ENCODE data around the gene KRTAP5-4. TPM values are rescaled to one million over a fixed set of nuclear protein-coding genes. Genes with fewer than 3 reads are reported as not detected.
"Not testable (repeated sequence)": the region's sequence is repeated elsewhere in the genome, so short reads cannot be mapped to it uniquely, and the experiment has no call there.

Gene KRTAP5-4
- total and polyA plus RNA-seq, 2 donors (not counting 1 experiment from before 2014, with no cell fraction given): not detected

DNA sequence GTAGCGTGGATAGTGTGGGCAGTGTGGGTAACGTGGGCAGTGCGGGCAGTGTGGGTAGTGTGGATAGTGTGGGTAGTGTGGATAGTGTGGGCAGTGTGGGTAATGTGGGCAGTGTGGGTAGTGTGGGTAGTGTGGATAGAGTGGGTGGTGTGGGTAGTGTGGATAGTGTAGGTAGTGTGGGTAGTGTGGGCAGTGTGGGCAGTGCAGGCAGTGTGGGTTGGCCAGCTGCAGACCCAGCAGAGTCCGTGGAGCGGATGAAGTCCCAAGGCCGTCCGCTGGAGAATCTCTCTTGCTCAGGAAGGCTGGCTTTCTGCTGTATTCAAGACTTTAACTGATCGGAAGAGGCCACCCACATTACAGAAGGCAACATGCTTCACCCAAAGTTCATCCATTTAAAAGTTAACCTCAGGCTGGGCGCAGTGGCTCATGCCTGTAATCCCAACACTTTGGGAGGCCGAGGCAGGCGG lies 49.0 kb upstream of the KRTAP5-4 start:
- Histone ChIP-seq H3K4me1 (ENCODE audit: control insufficient read depth in 2 of 2, insufficient read depth in 2 of 2, low read length in 2 of 2) (no peaks in the 10 kb centered on the region), H3K79me2 (ENCODE audit: control insufficient read depth, insufficient read depth, low read length) (no peaks in the 10 kb centered on the region), H3K36me3 (replicated peaks in 1 of 2; ENCODE audit: control extremely low read depth in 1 of 2, control insufficient read depth in 1 of 2, extremely low read depth in 1 of 2, insufficient read depth in 2 of 2, low read length in 1 of 2) (no peaks in the 10 kb centered on the region), H4K20me1 (ENCODE audit: control insufficient read depth, insufficient read depth, low read length, poor library complexity, severe bottlenecking) (no peaks in the 10 kb centered on the region), H3K4me2 (replicated peaks; ENCODE audit: low read depth, low read length, poor library complexity, severe bottlenecking) (no peak overlapping the region), H2AFZ (ENCODE audit: insufficient read depth, low read depth, low read length, poor library complexity, severe bottlenecking) (no peak overlapping the region), H3K27me3 (replicated peaks in 1 of 4; ENCODE audit: control extremely low read depth in 1 of 4, control insufficient read depth in 3 of 4, insufficient read depth in 4 of 4, low read length in 3 of 4) (peaks cover 0 to 16% (median 2%) of the 10 kb centered on the region in 4 experiments), H3K27ac (ENCODE audit: low read length in 2 of 2) (no peak overlapping the region), H3K9me3 (ENCODE audit: control extremely low read depth in 1 of 3, control insufficient read depth in 2 of 3, insufficient read depth in 1 of 3, low read length in 2 of 3) (peaks cover 0 to 9% (median 0%) of the 10 kb centered on the region in 3 donors), H3K9ac (ENCODE audit: low read length) (no peak overlapping the region), H3K4me3 (ENCODE audit: control extremely low read depth in 1 of 5, extremely low read depth in 1 of 5, insufficient read depth in 1 of 5, low read depth in 2 of 5, low read length in 4 of 5) (no peak overlapping the region)
- Mint-ChIP-seq H3K27me3 (peaks cover 38% of the 10 kb centered on the region), H3K9me3 (ENCODE audit: insufficient read depth) (no peaks in the 10 kb centered on the region), H3K4me1 (no peaks in the 10 kb centered on the region), H3K4me3 (no peak overlapping the region), H3K27ac (no peak overlapping the region)
- no peak for ATAC-seq (ENCODE audit: low read depth)
- TF ChIP-seq, protein P1, sequence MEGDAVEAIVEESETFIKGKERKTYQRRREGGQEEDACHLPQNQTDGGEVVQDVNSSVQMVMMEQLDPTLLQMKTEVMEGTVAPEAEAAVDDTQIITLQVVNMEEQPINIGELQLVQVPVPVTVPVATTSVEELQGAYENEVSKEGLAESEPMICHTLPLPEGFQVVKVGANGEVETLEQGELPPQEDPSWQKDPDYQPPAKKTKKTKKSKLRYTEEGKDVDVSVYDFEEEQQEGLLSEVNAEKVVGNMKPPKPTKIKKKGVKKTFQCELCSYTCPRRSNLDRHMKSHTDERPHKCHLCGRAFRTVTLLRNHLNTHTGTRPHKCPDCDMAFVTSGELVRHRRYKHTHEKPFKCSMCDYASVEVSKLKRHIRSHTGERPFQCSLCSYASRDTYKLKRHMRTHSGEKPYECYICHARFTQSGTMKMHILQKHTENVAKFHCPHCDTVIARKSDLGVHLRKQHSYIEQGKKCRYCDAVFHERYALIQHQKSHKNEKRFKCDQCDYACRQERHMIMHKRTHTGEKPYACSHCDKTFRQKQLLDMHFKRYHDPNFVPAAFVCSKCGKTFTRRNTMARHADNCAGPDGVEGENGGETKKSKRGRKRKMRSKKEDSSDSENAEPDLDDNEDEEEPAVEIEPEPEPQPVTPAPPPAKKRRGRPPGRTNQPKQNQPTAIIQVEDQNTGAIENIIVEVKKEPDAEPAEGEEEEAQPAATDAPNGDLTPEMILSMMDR (IDR thresholded peaks at IDR 0.05): no peak
- TF ChIP-seq EZH2 (IDR thresholded peaks at IDR 0.05; ENCODE audit: borderline replicate concordance, insufficient read depth, low read depth, low read length, poor library complexity, severe bottlenecking): no peak
- no peak for DNase-seq
- intact Hi-C loops (cut with micrococcal nuclease): no loop called here
- ChIA-PET POLR2A (no interaction called here), CTCF (no interaction called here)
- 87% methylated on average over 9 of the region's 11 CpGs for WGBS (ENCODE audit: insufficient coverage)

DNA sequence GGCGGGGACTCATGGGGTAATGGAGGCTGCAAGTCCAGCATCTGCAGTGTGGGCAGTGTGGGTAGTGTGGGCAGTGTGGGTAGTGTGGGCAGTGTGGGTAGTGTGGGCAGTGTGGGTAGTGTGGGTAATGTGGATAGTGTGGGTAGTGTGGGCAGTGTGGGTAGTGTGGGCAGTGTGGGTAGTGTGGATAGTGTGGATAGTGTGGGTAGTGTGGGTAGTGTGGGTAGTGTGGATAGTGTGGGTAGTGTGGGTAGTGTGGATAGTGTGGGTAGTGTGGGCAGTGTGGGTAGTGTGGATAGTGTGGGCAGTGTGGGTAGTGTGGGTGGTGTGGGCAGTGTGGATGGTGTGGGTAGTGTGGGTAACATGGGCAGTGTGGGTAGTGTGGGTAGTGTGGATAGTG lies 48.5 kb upstream of the KRTAP5-4 start:
- H3K9me3 ChIP-seq (ENCODE audit: control extremely low read depth in 1 of 3, control insufficient read depth in 2 of 3, insufficient read depth in 1 of 3, low read length in 2 of 3); H3K4me2 ChIP-seq (replicated peaks; ENCODE audit: low read depth, low read length, poor library complexity, severe bottlenecking): not testable (repeated sequence)

More for the DNA sequence above, 48.5 kb upstream of the KRTAP5-4 start:
- H3K9me3 Mint-ChIP-seq (ENCODE audit: insufficient read depth); H3K36me3 ChIP-seq (replicated peaks in 1 of 2; ENCODE audit: control extremely low read depth in 1 of 2, control insufficient read depth in 1 of 2, extremely low read depth in 1 of 2, insufficient read depth in 2 of 2, low read length in 1 of 2); H3K9ac ChIP-seq (ENCODE audit: low read length); H3K4me1 ChIP-seq (ENCODE audit: control insufficient read depth in 2 of 2, insufficient read depth in 2 of 2, low read length in 2 of 2); H3K4me1 Mint-ChIP-seq; ATAC-seq (ENCODE audit: low read depth); H3K27ac Mint-ChIP-seq; H3K79me2 ChIP-seq (ENCODE audit: control insufficient read depth, insufficient read depth, low read length); H3K4me3 Mint-ChIP-seq; H3K4me3 ChIP-seq (ENCODE audit: control extremely low read depth in 1 of 5, extremely low read depth in 1 of 5, insufficient read depth in 1 of 5, low read depth in 2 of 5, low read length in 4 of 5); DNase-seq; H2AFZ ChIP-seq (ENCODE audit: insufficient read depth, low read depth, low read length, poor library complexity, severe bottlenecking); H3K27ac ChIP-seq (ENCODE audit: low read length in 2 of 2); H4K20me1 ChIP-seq (ENCODE audit: control insufficient read depth, insufficient read depth, low read length, poor library complexity, severe bottlenecking); POLR2A ChIA-PET; CTCF ChIA-PET; intact Hi-C loops (cut with micrococcal nuclease): not testable (repeated sequence)
- H3K27me3 ChIP-seq (replicated peaks in 1 of 4; ENCODE audit: control extremely low read depth in 1 of 4, control insufficient read depth in 3 of 4, insufficient read depth in 4 of 4, low read length in 3 of 4): peaks cover 0 to 16% (median 2%) of the 10 kb centered on the region in 4 experiments
- peaks cover 34% of the 10 kb centered on the region for H3K27me3 Mint-ChIP-seq
- WGBS (ENCODE audit: insufficient coverage): no CpG with 5 or more reads among the region's 1 CpG

All from B cell (primary cell).